ENCODE measurements around the gene SNRNP200. TPM values are rescaled to one million over a fixed set of nuclear protein-coding genes. Genes with fewer than 3 reads are reported as not detected.

The SNRNP200 gene
- total and polyA plus RNA-seq, 4 donors = 65.9 to 106 (median 88.0) TPM

DNA sequence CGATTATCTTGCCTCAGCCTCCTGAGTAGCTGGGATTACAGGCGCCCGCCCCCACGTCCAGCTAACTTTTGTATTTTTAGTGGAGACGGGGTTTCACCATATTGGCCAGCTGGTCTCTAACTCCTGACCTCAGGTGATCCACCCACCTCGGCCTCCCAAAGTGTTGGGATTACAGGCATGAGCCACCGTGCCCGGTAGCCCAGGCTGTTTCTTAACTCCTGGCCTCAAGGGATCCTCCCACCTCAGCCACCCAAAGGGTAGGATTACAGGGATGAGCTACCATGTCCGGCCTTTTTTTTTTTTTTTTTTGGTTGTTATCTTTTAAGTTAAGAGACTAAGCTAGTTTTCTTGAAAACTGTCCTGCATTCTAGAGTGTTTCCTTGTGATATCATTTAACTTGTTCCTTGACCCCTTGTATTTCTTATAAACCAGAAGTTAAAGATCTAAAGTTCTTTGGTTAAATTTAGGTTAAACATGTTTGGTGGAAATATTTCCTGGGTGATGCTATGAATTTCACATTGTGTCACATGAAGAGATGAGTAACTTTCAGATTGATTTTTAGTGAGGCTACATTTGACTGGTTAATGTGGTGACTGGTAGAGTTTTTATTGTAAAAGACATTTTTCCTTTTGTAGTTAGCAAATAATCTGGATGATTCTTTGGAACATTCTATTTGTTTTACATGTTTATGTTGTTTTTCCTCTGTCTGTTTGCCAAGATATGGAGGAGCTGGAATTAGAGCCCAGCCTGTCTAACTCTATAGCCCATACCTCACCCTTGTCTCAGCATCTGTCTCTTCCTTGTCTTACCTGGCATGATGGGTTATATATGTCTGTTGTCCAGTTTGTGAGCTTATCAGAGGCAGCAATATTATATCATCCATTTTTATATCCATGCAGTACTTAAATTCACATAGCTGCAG, 35.4 kb upstream of the SNRNP200 start:
- peaks cover 0 to 9% (median 3%) of the 10 kb centered on the region in 4 donors for H3K36me3 ChIP-seq (ENCODE audit: control insufficient read depth in 4 of 4, insufficient read depth in 4 of 4, low read length in 4 of 4)
- H3K4me1 ChIP-seq (ENCODE audit: control insufficient read depth in 5 of 5, insufficient read depth in 5 of 5, low read length in 5 of 5) = peaks cover 0 to 10% (median 0%) of the 10 kb centered on the region in 5 donors
- no peak overlapping the region for H3K4me3 ChIP-seq
- H3K9me3 ChIP-seq (ENCODE audit: control insufficient read depth in 4 of 4, insufficient read depth in 3 of 4, low read length in 3 of 4) = no peaks in the 10 kb centered on the region
- DNase-seq = no peak
- H3K27ac ChIP-seq (ENCODE audit: low read depth in 1 of 2, low read length in 1 of 2) = no peak overlapping the region
- H3K27me3 ChIP-seq (ENCODE audit: control insufficient read depth in 3 of 3, insufficient read depth in 3 of 3, low read length in 2 of 3) = no peaks in the 10 kb centered on the region
- no peak for ATAC-seq (ENCODE audit: insufficient read depth, low FRiP score)
- 94 to 96% methylated on average over 9 of the region's 9 CpGs for WGBS, 2 donors
- TF ChIP-seq, protein P1, sequence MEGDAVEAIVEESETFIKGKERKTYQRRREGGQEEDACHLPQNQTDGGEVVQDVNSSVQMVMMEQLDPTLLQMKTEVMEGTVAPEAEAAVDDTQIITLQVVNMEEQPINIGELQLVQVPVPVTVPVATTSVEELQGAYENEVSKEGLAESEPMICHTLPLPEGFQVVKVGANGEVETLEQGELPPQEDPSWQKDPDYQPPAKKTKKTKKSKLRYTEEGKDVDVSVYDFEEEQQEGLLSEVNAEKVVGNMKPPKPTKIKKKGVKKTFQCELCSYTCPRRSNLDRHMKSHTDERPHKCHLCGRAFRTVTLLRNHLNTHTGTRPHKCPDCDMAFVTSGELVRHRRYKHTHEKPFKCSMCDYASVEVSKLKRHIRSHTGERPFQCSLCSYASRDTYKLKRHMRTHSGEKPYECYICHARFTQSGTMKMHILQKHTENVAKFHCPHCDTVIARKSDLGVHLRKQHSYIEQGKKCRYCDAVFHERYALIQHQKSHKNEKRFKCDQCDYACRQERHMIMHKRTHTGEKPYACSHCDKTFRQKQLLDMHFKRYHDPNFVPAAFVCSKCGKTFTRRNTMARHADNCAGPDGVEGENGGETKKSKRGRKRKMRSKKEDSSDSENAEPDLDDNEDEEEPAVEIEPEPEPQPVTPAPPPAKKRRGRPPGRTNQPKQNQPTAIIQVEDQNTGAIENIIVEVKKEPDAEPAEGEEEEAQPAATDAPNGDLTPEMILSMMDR (IDR thresholded peaks at IDR 0.05; ENCODE audit: control extremely low read depth, extremely low read depth) = no peak
- H3K9ac ChIP-seq (ENCODE audit: insufficient read depth in 1 of 2, low read length in 2 of 2) = no peak overlapping the region

DNA sequence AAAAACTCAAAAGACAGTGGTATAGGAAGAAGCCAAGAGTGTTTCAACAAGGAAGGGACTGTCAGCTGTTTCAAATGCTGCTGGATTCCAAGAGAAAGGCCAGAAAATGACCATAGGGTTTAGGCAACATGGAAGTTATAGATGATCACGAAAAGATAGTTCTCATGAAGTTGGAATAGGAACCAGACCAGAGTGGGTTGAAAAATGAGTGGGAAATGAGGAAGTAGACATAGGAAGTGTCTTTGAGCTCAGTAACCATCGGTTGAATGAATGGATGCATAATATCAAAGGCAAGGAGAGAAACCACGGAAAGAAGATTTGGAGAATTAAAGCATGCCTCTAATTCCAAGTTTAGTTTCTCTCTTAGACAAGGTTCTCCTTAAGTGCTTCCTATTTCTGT, 31.5 kb upstream of the SNRNP200 start:
- Histone ChIP-seq H3K36me3 (ENCODE audit: control insufficient read depth in 4 of 4, insufficient read depth in 4 of 4, low read length in 4 of 4) (peaks cover 0 to 6% (median 0%) of the 10 kb centered on the region in 4 donors), H3K4me1 (ENCODE audit: control insufficient read depth in 5 of 5, insufficient read depth in 5 of 5, low read length in 5 of 5) (peaks cover 0 to 17% (median 3%) of the 10 kb centered on the region in 5 donors), H3K9ac (ENCODE audit: insufficient read depth in 1 of 2, low read length in 2 of 2) (no peak overlapping the region), H3K27me3 (ENCODE audit: control insufficient read depth in 3 of 3, insufficient read depth in 3 of 3, low read length in 2 of 3) (no peaks in the 10 kb centered on the region), H3K27ac (ENCODE audit: low read depth in 1 of 2, low read length in 1 of 2) (no peak overlapping the region), H3K9me3 (ENCODE audit: control insufficient read depth in 4 of 4, insufficient read depth in 3 of 4, low read length in 3 of 4) (no peaks in the 10 kb centered on the region), H3K4me3 (no peak overlapping the region)
- ATAC-seq (ENCODE audit: insufficient read depth, low FRiP score) (no peak), DNase-seq (no peak)
- TF ChIP-seq, protein P1 (IDR thresholded peaks at IDR 0.05; ENCODE audit: control extremely low read depth, extremely low read depth) = no peak
- 31 to 64% methylated on average over 3 of the region's 3 CpGs for WGBS, 2 donors

DNA sequence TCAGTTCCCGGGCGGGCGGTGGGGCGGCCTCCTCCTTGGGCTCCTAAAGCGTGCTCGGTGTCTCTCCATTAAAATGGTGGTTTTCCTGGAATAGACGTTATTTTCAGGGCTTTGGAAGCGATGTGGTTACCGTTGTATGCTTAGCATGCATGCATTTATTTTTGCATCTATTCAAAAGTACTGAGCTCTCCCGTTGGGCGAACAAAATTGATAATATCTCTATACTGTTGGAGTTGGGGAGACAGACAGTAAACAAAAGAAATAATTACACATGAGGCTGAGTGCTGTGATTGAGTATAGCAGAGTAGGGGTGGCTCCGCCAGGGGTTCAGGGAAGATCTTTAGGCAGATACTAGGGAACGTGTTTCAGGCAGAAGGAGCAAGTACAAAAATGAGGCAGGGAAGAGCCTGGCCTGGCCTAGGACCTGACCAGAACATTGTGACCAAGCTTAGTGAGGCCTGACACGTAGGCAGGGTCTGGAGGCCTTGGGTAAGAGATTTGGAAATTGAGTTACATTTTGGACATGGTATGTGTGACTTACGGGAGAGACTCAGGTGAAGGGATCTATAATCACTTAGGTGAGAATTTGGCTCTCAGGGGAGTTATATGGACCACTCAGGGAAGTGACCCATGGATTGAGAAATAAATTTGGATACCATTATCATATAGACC, 30.9 kb upstream of the SNRNP200 start:
- H3K9ac ChIP-seq (ENCODE audit: insufficient read depth in 1 of 2, low read length in 2 of 2) = peak overlapping the region in 1 of 2 donors; percentile 69
- no peak for ATAC-seq (ENCODE audit: insufficient read depth, low FRiP score)
- H3K9me3 ChIP-seq (ENCODE audit: control insufficient read depth in 4 of 4, insufficient read depth in 3 of 4, low read length in 3 of 4) = no peaks in the 10 kb centered on the region
- H3K27me3 ChIP-seq (ENCODE audit: control insufficient read depth in 3 of 3, insufficient read depth in 3 of 3, low read length in 2 of 3) = no peaks in the 10 kb centered on the region
- H3K36me3 ChIP-seq (ENCODE audit: control insufficient read depth in 4 of 4, insufficient read depth in 4 of 4, low read length in 4 of 4) = peaks cover 0 to 3% (median 0%) of the 10 kb centered on the region in 4 donors
- TF ChIP-seq, protein P1 (IDR thresholded peaks at IDR 0.05; ENCODE audit: control extremely low read depth, extremely low read depth) = no peak
- no peak for DNase-seq
- no peak overlapping the region for H3K27ac ChIP-seq (ENCODE audit: low read depth in 1 of 2, low read length in 1 of 2)
- no peak overlapping the region for H3K4me3 ChIP-seq
- peaks cover 0 to 17% (median 3%) of the 10 kb centered on the region in 5 donors for H3K4me1 ChIP-seq (ENCODE audit: control insufficient read depth in 5 of 5, insufficient read depth in 5 of 5, low read length in 5 of 5)
- WGBS, 2 donors = 18 to 19% methylated on average over 15 of the region's 15 CpGs
